ENCODE measurements around the gene ANO10.
"Not testable (repeated sequence)": the region's sequence is repeated elsewhere in the genome, so short reads cannot be mapped to it uniquely, and the experiment has no call there.

ANO10 gene, protein sequence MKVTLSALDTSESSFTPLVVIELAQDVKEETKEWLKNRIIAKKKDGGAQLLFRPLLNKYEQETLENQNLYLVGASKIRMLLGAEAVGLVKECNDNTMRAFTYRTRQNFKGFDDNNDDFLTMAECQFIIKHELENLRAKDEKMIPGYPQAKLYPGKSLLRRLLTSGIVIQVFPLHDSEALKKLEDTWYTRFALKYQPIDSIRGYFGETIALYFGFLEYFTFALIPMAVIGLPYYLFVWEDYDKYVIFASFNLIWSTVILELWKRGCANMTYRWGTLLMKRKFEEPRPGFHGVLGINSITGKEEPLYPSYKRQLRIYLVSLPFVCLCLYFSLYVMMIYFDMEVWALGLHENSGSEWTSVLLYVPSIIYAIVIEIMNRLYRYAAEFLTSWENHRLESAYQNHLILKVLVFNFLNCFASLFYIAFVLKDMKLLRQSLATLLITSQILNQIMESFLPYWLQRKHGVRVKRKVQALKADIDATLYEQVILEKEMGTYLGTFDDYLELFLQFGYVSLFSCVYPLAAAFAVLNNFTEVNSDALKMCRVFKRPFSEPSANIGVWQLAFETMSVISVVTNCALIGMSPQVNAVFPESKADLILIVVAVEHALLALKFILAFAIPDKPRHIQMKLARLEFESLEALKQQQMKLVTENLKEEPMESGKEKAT

DNA sequence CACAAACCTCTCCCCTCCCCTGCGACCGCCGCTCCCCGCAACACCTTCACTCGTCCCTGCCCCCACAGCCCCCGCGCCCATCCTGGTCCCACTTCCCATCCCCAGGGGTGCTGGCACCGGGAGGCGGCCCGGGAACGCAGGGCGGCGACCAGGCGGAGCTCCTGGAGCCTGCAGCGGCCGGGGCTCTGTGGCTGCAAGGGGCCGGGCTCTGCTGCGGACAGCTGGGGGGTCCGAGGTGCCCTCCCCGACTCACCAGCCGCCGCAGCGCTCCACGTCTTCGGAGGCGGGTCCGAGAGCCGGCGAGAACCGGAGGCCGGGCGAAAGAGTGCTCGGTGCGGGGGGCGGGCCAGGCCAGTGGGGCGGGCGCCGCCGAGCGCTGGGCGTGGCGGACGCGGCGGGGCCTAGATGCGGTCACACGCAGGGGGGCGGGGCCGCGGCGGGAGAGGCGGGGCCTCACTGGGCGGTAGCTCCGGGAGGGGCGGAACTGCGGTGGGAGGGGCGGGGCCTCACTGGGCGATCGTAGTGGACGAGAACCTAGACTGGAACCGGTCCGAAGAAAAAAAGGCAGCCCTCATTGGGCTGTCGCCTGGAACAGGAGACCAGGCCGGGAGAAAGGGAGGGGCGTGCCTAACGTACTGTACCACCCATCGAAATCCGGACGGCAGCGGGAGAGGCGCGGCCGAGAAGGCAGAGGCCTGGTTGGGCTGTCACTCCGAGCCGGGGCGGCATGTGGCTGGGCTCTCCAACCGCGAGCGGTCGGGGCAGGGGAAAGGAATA lies at the start of gene ANO10:
Gene ANO10, minus strand, starts transcription at position 356 of the 777 bp plus-strand sequence. CDS start 16,159 bp downstream, outside the sequence.
- DNase-seq (ENCODE audit: low spot score) = peak; percentile 100

DNA sequence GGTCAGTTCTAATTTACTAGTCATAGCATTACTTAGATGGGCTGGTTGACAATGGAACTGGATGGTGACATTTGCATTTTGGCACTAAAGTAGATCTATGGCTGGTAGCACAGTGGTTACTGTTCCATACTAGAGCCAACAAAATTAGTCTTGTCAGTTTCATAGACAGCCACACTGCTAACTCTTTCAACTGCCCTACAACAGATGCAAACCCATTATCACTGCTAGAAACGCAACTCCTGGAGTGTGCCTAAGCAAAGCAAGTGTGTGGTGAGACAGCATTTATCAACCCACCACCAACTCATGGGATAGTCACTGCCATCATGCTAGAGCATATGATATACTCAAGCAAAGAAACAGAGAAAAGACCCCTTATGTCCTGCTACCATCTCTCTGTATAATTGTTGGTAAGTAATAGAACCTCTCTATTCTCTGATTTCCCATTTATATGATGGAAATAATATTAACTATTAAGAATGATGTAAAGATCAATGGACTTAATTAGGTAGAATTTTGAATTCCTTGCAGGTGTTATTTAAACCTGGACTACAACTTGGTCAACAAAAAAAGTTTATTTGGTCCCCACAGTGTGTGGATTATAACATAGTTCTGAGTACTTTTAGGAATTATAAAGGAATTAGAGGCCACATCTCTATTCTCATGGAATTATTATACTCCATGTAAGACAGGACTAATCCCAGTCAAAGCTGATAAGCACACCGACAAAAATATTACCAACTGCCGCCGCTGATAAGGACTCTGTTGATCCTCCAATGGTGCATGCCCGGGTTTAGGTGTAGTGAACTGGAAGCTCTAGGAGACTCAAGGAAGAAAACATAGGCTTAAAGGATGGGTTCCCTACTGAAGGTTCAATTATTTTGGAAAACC lies 49.1 kb upstream of the ANO10 start:
- DNase-seq (ENCODE audit: low spot score) = no peak

DNA sequence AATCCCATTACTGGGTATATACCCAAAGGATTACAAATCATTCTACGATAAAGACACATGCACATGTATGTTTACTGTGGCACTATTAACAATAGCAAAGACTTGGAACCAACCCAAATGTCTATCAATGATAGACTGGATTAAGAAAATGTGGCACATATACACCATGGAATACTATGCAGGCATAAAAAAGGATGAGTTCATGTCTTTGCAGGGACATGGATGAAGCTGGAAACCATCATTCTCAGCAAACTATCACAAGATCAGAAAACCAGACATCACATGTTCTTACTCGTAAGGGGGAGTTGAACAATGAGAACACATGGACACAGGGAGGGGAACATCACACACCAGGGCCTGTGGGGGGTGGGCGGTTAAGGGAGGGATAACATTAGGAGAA lies 43.2 kb upstream of the ANO10 start:
- not testable (repeated sequence) for DNase-seq (ENCODE audit: low spot score)

DNA sequence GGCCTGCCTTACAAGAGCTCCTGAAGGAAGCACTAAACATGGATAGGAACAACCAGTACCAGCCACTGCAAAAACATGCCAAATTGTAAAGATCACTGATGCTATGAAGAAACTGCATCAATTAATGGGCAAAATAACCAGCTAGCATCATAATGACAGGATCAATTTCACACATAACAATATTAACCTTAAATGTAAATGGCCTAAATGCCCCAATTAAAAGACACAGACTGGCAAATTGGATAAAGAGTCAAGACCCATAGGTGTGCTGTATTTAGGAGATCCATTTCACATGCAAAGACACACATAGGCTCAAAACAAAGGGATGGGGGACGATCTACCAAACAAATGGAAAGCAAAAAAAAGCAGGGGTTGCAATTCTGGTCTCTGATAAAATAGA lies 39.6 kb upstream of the ANO10 start:
- DNase-seq (ENCODE audit: low spot score) = not testable (repeated sequence)

DNA sequence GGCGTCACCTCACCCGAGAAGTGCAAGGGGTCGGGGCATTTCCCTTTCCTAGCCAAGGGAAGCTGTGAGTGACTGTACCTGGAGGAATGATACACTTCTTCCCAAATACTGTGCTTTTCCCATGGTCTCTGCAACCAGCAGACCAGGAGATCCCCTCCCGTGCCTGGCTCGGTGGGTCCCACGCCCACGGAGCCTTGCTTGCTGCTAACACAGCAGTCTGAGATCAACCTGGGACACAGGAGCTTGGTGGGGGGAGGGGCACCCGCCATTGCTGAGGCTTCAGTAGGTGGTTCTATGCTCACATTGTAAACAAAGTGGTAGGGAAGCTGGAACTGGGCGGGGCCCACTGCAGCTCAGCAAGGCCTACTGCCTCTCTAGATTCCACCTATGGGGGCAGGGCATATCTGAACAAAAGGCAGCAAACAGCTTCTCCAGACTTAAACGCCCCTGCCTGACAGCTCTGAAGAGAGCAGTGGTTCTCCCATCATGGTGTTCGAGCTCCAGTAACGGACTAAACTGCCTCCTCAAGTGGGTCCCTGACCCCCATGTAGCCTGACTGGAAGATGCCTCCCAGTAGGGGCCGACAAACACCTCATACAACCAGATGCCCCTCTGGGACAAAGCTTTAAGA lies 37.6 kb upstream of the ANO10 start:
- no peak for DNase-seq (ENCODE audit: low spot score)

DNA sequence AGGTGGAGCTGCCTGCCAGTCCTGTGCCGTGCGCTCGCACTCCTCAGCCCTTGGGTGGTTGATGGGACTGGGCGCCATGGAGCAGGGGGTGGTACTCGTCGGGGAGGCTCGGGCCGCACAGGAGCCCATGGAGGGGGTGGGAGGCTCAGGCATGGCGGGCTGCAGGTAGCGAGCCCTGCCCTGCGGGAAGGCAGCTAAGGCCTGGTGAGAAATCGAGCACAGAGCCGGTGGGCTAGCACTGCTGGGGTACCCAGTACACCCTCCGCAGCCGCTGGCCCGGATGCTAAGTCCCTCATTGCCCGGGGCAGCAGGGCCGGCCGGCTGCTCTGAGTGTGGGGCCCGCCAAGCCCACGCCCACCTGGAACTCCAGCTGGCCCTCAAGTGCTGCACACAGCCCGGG lies 34.6 kb upstream of the ANO10 start:
- not testable (repeated sequence) for DNase-seq (ENCODE audit: low spot score)

DNA sequence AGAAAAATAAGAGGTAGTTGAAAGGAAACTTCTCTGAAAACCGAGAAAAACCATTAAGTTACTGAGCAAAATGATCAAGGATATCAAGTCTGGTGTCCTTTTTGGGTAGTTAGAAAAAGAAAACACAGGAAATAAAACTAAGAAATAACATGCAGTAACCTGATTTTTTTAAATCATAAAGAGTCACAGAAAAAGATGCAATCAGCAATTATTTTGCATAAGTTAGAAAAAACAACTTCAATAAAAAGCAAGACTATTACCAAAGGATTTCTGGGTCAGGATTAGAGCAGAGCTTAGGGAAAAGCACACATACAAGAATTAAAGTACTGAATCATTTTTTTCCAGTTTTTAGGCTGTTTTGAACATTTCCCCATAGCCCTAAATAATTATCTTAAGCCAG lies 28.5 kb upstream of the ANO10 start:
- no peak for DNase-seq (ENCODE audit: low spot score)

DNA sequence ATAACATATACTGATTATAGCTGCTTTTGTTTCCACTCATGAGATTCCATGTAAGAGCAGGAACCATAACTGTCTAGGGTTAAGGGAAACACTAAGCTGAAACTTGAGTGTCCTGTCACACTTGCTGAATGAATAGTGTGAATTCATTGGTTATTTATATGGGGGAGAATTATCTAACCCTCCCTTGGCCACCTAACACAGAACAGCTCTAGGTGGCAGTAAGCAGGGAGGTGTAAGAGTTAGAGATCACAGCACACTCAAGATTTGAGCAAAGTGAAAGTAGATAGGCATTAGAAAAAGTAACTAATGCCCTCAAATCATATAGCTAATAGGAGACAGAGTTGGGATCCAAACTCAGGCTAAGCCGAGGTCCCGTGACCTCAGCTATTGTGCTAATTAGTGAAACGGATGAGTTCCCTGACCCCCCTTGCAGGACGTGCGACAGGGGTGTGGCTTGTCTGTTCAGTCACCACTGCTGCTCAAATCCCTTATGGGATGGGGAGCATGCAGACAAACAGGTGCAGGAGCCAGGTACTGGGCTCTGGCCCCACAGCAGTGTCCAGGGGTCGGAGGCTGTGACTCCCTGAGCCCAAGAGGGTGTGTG lies 27.7 kb upstream of the ANO10 start:
- no peak for DNase-seq (ENCODE audit: low spot score)

DNA sequence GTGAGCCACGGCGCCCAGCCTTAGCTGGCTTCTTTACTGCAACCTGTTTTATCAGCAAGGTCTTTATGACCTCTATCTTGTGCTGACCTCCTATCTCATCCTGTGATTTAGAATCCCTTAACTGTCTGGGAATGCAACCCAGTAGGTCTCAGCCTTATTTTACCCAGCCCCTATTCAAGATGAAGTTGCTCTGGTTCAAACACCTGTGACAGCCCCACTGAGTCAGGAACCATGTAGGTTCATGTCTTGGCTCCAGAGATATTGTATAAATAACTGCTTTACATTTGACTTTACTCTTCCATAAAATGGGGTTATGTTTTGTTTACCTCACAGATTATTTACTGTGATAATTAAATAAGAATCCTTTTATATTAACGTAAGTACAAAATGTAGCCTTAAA lies 27.1 kb upstream of the ANO10 start:
- DNase-seq (ENCODE audit: low spot score) = no peak

DNA sequence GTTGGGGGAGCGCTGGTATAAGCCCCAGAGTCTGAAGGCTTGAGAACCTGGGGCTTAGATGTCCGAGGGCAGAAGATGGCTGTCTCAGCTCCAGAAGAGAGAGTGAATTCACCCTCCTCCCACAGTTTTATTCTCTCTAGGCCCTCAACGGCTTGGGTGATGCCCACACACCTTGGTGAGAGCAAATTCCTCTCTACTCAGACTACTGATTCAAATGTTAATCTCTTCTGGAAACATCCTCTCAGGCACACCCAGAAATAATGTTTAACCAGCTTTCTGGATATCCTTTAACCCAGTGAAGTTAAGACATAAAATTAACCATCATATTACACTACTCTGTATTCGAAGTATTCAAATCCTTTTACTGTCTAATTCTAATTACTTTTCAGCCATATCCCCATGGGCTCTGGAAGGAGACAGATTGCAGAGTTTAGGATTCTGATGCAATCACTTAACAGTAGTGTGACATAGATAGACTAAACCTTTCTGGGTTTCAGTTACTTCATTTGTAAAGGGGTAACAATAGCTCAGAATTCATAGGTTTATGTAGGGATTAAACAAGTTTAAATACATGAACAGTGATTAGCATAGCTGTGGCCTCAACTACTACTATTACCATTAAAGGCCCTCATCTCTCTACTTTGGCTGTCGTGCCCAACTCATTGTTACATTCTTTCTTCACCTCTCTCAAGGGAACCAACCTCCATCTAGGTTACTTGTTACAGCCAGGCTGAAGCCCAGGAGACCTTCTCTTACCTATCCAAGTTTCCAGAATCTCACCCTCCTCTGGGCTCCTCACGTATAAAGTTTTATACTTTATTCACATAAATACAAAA lies 25.7 kb upstream of the ANO10 start:
- DNase-seq (ENCODE audit: low spot score) = no peak

DNA sequence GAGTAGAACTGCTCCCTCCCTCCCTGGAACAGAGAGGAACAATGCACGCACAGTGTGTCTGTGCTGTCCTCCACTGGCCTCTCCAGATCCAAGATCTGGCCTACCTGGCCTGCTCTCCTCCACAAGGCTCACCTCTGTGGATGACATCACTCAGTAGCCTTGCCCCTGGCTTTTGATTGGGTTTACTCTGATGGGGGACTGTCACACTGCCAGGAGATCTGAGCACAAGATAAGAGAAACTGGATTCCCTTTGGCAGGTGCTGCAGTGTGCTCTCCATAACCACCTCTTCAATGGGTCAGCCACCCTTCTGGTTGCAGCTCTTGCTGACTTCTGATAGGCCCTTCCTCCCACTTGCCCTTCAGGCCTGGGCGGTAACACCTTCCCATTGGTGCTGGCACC lies 22.6 kb upstream of the ANO10 start:
- no peak for DNase-seq (ENCODE audit: low spot score)

DNA sequence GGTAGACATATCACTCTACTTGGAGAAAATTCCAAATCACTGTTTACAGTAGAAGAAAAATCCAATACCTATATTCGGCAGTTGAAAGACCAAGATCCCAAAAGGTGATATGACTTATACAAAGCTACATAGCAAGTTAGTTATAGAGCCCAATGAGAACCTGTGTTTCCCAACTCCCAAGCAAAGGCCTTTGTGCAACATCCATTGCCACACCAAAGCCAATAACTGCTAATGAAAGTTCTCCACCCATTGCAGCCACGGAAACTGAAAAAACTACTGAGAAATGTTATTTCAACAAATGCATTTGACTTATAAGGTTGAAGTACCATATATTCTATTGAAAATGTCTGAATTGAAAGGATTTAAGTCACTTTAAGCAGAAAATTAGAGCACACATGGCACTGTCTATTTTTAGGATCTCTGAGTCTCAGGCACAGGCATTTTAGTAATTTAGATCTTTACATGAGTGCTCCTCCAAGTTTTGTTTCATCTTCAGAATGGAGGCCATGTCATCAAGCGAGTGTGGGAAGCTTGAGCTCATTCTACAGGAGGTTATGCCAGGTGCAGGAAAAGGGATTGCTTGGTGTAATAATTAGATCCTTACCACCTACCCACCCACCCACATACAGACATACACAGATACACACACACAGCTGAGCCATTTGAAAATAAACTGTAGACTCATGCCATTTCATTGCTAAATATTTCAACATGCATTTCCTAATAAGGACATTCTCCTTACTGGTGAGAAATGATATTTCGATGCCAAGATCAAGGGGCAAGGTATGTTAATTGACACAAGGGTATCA lies 19.7 kb upstream of the ANO10 start:
- DNase-seq (ENCODE audit: low spot score) = no peak

DNA sequence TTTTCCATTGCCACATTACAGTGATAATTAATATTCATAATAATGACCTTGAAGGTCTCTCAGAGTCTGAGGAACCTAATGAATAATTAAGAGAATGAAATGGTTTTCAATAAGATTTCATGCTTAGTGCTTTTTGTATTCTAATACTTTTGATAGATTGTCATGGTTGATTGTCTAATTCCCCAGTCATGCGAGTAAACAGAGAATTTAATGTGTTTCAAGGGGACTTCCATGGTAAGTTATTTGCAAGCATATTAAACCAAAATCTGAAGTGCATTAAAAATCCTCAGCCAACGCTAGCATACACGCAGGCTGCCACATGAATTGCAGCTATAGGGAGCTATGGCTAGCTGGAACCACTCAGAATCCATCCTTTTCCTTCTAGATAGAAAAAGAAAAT lies 18.9 kb upstream of the ANO10 start:
- no peak for DNase-seq (ENCODE audit: low spot score)

DNA sequence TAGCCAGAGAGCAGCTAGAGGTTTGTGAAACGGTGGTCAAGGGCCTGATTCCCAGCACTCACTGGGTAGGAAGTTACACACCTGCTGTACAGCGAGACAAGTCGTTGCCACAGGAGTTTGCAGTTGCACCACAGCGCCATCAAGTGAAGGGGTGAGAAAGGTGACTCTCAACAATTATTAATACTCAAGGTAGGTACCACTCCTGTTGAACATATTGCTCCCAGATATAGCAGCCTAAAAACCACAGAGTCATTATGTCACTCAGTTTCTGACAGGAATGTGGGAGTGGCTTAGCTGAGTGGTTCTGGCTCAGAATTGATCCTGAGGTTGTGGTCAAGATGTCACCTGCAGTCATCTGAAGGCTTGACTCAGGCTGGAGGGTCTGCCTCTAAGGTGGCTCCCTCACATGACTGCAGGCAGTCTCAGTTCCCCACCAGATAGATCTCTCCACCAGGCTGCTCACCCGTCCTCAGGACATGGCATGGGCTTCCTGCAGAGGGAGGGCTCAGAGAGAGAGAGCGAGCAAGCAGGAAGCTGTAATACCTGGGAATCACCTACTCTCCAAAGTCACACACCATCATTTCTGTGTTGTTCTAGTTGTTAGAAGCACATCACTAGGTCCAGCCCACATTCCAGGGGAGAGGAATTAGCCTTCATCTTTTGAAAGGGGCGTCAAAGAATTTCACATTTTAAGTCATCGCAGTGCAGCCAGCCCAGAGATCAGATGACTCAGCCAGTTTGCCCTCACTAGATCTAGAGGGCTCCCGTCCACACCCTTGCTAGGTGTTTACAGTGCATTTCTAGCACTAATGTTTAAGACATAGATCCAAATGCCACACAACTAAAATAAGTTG lies 17.0 kb upstream of the ANO10 start:
- no peak for DNase-seq (ENCODE audit: low spot score)

DNA sequence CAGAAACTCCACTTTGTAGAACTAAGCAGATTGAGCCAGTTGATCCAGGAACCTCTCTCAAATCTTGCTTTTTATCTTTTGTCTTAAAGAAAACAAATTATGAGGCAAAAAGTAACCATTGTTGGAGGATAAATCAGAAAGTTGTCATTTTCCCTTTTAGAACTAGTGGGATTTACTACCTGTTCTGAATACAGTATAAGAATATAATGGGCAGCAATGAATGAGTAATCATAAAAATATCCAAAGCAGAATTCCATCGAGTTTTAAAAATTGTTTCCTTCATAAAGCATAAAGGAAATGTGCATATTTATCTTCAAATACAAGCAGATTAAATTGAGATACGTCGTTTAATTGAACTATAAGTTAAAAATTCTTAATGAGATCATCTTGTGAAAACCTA lies 15.9 kb upstream of the ANO10 start:
- no peak for DNase-seq (ENCODE audit: low spot score)

DNA sequence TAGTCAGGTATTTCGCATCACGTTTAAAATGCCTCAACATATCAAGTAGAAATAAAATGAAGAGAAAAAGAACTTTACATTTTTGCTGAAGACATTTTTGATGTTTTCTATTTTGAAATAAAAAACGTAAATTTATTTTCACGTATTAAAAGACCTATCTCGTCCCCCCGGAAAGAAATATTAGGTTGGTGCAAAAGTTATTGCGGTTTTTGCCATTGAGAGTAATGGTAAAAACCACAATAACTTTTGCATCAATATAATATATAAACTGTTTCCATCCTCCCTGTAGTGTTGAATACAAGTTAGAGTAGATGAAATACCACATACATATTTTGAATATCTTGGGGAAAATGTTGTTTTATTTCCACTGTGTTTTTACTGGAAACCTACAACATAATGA lies 11.2 kb upstream of the ANO10 start:
- DNase-seq (ENCODE audit: low spot score) = no peak

DNA sequence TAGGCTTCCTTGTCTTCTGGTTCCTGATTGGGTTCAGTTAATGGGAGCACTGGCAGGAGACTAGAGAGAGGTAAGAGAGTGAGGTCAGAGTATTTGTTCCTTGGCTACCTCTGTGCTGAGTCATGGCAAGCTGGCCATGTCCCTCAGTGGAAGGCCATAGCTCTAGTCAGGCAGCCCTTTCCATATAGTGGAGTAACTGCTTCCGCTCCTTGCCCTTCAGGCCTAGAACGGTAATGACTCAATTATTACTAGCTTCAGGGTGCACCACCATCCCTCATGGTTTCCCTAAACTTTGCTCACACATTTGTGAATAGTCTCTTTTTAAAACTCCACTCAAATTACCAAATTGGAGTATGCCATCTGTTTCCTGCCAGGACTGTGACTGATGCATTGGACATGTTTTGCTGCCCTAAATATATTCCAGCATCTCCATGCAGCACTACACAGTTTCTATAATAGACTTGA lies 10.5 kb upstream of the ANO10 start:
- no peak for DNase-seq (ENCODE audit: low spot score)

DNA sequence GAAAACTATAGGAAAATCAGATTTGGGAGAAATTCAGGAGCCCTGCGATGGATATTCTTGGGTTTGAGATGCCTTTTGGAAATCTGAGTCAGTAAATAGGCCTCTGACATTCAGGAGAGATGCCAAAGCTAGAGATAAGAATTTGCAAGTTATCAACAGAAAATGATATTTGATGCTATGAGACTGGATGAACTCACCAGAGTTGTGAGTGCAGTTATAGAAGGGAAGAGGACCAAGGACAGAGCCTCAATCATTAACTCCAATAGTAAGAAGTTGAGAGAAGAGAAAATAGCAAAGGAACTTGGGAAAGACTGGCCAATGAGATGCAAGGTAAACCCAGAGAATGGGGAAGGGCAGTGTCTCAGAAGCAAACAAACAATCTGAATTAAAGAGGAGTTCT lies 7.9 kb upstream of the ANO10 start:
- no peak for DNase-seq (ENCODE audit: low spot score)

Measured in left forelimb (tissue), 1 donor.